ENCODE data around the gene CD2BP2. TPM values are rescaled to one million over a fixed set of nuclear protein-coding genes. Genes with fewer than 3 reads are reported as not detected.
"Not testable (repeated sequence)": the region's sequence is repeated elsewhere in the genome, so short reads cannot be mapped to it uniquely, and the experiment has no call there.

CD2BP2 gene
- total RNA-seq, 4 donors from 2014 or later = 31.8 to 42.7 (median 36.1) TPM

- Histone ChIP-seq H3K9me3 (no peaks in the 10 kb centered on the region), H3K4me1 (peaks cover 4 to 47% (median 18%) of the 10 kb centered on the region in 4 donors), H3K4me3 (no peak overlapping the region), H3K27ac (peak overlapping the region in 1 of 4 donors; percentile 92), H3K36me3 (peaks cover 0 to 16% (median 0%) of the 10 kb centered on the region in 3 donors), H3K27me3 (no peaks in the 10 kb centered on the region)
- DNase-seq (ENCODE audit: low spot score in 2 of 2) = no peak
- TF ChIP-seq EP300 (IDR thresholded peaks at IDR 0.05) = no peak
- no peak for TF ChIP-seq POLR2A (IDR thresholded peaks at IDR 0.05)
- no peak for TF ChIP-seq CTCF (IDR thresholded peaks at IDR 0.05)
- WGBS, 2 donors = 86 to 90% methylated on average over 17 to 28 of the region's 42 CpGs
Measured at GRCh38 chr16:30397776-30398660, 42.9 kb upstream of the CD2BP2 start.

- DNase-seq (ENCODE audit: low spot score in 2 of 2) = no peak
- Histone ChIP-seq H3K4me3 (no peak overlapping the region), H3K4me1 (peaks cover 4 to 47% (median 18%) of the 10 kb centered on the region in 4 donors), H3K27ac (no peak overlapping the region), H3K36me3 (peaks cover 0 to 16% (median 0%) of the 10 kb centered on the region in 3 donors), H3K9me3 (no peaks in the 10 kb centered on the region), H3K27me3 (no peaks in the 10 kb centered on the region)
- WGBS, 2 donors = 71 to 75% methylated on average over 4 of the region's 4 CpGs
- TF ChIP-seq CTCF (IDR thresholded peaks at IDR 0.05) (no peak), POLR2A (IDR thresholded peaks at IDR 0.05) (no peak), EP300 (IDR thresholded peaks at IDR 0.05) (no peak)
Measured at GRCh38 chr16:30397056-30397455, 41.9 kb upstream of the CD2BP2 start.

- H3K27ac ChIP-seq; H3K27me3 ChIP-seq; DNase-seq (ENCODE audit: low spot score in 2 of 2); H3K9me3 ChIP-seq: not testable (repeated sequence)
- peak overlapping the region in 1 of 4 donors; percentile 94 for H3K4me3 ChIP-seq
- peaks cover 0 to 16% (median 0%) of the 10 kb centered on the region in 3 donors for H3K36me3 ChIP-seq
- H3K4me1 ChIP-seq = peaks cover 4 to 47% (median 18%) of the 10 kb centered on the region in 4 donors
- 79 to 86% methylated on average over 4 of the region's 4 CpGs for WGBS, 2 donors
Measured at GRCh38 chr16:30396627-30397026, 41.5 kb upstream of the CD2BP2 start.

GRCh38 chr16:30395992-30396585, 41.0 kb upstream of the CD2BP2 start:
- H3K4me1 ChIP-seq = peaks cover 4 to 43% (median 18%) of the 10 kb centered on the region in 4 donors
- peak overlapping the region; percentile 45 to 94 (median 74) for H3K4me3 ChIP-seq
- no peaks in the 10 kb centered on the region for H3K27me3 ChIP-seq
- H3K9me3 ChIP-seq = no peaks in the 10 kb centered on the region
- 15 to 16% methylated on average over 13 of the region's 13 CpGs for WGBS, 2 donors
- peak overlapping the region in 3 of 4 donors; percentile 76 to 87 (median 80) for H3K27ac ChIP-seq
- H3K36me3 ChIP-seq = peaks cover 0 to 16% (median 0%) of the 10 kb centered on the region in 3 donors
- DNase-seq (ENCODE audit: low spot score in 2 of 2) = no peak
- no peak for TF ChIP-seq EP300 (IDR thresholded peaks at IDR 0.05)
- TF ChIP-seq POLR2A (IDR thresholded peaks at IDR 0.05) = no peak
- no peak for TF ChIP-seq CTCF (IDR thresholded peaks at IDR 0.05)

- peak within 1 kb of the TSS; percentile 45 to 94 (median 74) for H3K4me3 ChIP-seq
- H3K36me3 ChIP-seq = peaks cover 0 to 16% (median 0%) of the 10 kb centered on the region in 3 donors
- H3K9me3 ChIP-seq = no peaks in the 10 kb centered on the region
- peak in 1 of 2 donors; percentile 32 for TF ChIP-seq POLR2A (IDR thresholded peaks at IDR 0.05)
- TF ChIP-seq EP300 (IDR thresholded peaks at IDR 0.05) = peak; percentile 58 to 70
- peak; percentile 17 to 75 (median 37) for TF ChIP-seq CTCF (IDR thresholded peaks at IDR 0.05)
- WGBS, 2 donors = 0 to 1% methylated on average over 14 to 66 of the region's 103 CpGs
- H3K27ac ChIP-seq = peak within 1 kb of the TSS; percentile 23 to 87 (median 82)
- H3K4me1 ChIP-seq = peaks cover 4 to 38% (median 13%) of the 10 kb centered on the region in 4 donors
- no peaks in the 10 kb centered on the region for H3K27me3 ChIP-seq
- DNase-seq (ENCODE audit: low spot score in 2 of 2) = peak; percentile 59 to 62
Measured at GRCh38 chr16:30395155-30395991, 40.3 kb upstream of the CD2BP2 start, which contains the start of gene ZNF48. Gene ZNF48 (plus strand): TSS chr16:30395420. CDS start chr16:30395795, 375 bp downstream.

Measured in tibial nerve (tissue), 4 donors.